Kidney capillary endothelial cell (primary cell): ENCODE data around the gene CNPY3.
A peak's percentile ranks its signal among the peaks of the same experiment; 100 is the strongest.
"Not testable (repeated sequence)": the region's sequence is repeated elsewhere in the genome, so short reads cannot be mapped to it uniquely, and the experiment has no call there.

ENCODE experiments used
- DNase-seq: peaks from one replicate; pipeline ENCODE4 v3.0.0-alpha.2; 2018; ENCODE audit warnings: low spot score

The CNPY3 gene

DNA sequence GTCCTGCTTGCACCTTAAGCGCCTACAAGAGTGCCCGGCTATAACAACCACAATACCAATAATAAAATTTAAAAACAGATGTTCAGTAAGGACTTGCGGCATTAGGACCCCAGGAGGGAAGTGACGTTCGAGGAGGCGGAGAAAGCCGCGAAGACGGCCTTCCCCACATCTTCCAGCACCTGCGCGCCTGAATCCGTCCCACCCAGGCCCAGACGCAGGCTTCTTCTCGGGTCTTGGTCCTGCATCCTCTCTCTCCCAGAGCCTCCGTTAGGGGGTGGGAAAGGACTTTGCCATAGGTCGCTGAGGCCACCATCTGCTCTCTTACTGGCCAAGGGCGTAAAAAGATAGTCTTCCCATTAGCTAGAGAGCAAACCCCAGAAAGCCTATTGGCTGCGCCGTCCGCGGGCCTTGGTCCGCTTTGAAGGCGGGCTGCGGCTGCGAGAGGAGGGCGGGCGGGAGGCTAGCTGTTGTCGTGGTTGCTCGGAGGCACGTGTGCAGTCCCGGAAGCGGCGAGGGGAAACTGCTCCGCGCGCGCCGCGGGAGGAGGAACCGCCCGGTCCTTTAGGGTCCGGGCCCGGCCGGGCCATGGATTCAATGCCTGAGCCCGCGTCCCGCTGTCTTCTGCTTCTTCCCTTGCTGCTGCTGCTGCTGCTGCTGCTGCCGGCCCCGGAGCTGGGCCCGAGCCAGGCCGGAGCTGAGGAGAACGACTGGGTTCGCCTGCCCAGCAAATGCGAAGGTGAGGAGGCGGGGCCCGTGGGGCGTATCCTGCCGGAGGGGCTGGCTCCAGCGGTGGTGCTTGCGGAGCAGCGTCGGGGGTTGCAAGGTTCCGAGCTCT, at the start of gene CNPY3:
CNPY3 (plus strand) TSS at position 495 of the 835 bp plus-strand sequence; CDS start at position 586, 91 bp downstream.
- peak; percentile 98 for DNase-seq

DNA sequence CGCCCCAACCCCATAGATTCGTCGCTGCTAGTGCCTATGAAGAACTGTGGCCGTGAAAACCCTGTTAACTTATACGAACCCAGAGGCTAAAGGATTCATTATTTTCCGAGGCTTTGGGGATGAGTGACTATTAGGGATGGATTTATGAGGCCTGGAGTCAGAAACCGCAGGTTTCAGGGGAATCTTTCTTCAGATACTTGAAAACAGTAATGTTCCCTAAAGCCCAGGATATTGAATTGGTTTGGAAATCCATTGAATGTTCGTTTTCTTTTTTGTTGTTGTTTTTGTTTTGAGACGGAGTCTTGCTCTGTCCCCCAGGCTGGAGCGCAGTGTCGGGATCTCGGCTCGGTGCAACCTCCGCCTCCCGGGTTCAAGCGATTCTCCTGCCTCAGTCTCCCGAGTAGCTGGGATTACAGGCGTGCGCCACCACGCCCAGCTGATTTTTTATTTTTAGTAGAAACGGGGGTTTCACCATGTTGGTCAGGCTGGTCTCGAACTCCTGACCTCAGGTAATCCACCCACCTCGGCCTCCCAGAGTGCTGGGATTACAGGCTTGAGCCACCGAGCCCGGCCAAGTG, 49.0 kb upstream of the CNPY3 start:
- not testable (repeated sequence) for DNase-seq

DNA sequence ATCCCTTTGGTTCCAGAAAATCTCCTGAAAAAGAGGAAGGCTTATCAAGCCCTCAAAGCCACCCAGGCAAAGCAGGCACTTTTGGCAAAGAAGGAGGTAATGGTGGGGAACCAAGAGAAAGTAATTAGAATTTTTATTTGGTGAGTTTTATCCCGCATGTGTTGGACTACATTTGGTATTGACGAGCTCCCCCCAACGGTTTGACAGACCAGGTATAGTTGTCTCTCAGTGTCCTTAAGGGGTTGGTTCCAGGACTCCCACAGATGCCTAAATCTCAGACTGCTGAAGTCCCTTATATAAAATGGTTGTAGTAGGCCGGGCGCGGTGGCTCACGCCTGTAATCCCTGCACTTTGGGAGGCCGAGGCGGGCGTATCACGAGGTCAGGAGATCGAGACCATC, 48.4 kb upstream of the CNPY3 start:
- not testable (repeated sequence) for DNase-seq

GRCh38 chr6:42885702-42886101, 43.6 kb upstream of the CNPY3 start:
- no peak for DNase-seq

GRCh38 chr6:42888201-42888600, 41.1 kb upstream of the CNPY3 start:
- not testable (repeated sequence) for DNase-seq

DNA sequence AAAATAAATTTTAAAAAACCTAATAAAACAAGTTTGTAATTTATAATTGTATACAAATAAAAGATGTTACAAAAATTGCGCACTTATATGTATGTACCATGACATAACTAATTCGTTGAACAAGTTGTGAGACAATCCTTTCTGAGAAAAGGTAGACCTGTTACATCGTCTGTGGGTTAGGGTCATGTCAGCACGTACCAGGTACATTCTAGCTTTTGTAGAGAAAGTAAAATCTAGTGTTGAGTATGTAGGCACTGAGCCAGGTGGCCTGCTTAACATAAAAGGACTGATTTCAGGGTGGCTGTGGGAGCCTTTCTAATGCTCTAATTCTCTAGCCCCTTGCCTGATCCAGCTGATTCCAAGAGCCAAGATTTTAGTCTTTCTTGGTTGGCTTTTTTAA, 39.5 kb upstream of the CNPY3 start:
- DNase-seq: no peak

DNA sequence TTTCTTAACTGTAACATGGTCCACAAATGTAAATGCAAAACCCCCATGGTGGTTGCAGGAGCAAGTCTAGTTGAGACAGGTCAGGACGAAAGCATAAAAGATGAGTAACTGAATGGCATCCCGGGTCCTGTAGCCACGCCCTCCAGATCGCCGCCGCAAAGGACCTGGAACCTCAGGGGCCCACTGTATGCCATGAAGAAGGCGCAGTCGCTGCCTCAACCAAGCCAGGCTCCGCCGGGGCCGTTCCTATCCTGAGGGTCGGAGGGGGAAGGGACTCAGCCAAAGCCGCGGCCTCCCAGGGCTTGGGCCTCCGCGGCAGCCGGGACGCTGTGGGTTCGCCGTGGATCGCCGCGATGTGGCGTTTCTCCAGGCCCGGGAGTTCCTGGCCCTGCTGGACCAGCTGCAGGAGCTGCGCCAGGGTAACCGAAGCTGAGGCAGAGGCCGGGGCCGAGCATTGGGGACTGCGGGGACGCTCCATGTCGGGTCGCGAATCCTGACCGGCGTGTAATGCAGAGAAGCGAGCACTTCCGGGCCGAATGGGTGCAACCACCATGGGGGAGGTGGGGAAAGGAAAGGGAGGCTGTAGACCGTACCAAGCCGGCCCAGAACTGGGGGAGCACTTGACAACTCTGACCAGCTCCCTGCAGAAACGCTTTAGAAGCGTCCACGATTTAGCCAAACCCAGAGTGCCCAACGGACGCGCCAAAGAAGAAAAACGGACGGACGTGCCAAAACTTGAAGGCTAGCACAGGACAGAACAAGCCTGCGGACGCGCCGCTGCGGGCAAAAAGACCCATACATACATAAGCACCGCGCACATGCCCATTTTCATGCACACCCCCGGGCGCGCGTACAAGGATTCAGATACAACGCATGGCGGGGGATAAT, 38.7 kb upstream of the CNPY3 start:
- peak; percentile 95 for DNase-seq

GRCh38 chr6:42891199-42891722, 38.0 kb upstream of the CNPY3 start:
- DNase-seq: no peak

DNA sequence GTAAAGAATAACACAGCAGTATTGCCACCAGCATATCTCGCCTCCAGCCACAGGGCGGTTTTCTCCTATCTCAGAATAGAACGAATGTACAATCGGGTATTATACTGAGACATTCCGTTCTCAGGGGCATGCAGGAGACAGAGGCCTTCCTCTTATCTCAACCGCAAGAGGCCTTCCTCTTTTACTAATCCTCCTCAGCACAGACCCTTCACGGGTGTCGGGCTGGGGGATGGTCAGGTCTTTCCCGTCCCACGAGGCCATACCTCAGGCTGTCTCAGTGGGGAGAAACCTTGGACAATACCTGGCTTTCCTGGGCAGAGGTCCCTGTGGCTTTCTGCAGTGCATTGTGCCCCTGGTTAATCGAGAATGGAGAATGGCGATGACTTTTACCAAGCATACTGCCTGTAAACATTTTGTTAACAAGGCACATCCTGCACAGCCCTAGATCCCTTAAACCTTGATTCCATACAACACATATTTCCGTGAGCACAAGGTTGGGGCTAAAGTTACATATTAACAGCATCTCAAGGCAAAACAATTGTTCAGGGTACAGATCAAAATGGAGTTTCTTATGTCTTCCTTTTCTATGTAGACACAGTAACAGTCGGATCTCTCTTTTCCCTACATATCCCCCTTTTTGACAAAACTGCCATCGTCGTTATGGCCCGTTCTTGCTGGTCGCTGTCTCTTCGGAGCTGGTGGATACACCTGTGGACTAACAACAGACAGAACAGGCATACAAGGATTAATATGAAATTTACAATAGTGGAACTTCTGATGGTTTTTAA, 35.0 kb upstream of the CNPY3 start:
- DNase-seq: not testable (repeated sequence)

DNA sequence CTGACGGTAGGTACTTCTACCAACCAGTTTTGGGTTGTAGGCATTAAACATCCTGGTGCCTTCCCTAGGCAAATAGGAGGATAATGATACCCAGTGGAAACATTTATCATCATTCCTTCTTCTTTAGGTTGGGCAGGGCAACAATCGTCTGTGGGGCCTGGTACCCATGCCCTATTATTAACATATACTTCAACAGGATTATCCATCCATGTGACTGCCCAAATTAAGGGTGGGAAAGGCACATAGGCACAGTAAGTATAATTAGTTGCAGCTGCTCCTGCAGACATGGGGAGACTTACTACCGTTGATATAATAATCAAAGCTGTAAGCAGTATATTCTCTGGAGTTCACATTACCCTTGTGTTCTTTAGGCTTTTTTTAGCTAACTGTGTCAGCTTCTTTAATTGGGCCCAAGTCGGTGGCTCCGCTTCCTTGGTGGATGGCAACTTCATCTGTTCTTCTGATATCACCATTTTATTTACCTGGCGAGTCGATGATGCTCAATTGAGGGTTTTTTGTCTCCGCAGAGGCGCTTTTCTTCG, 33.0 kb upstream of the CNPY3 start:
- no peak for DNase-seq

- peak; percentile 55 for DNase-seq
Observed at GRCh38 chr6:42898891-42899361, 30.4 kb upstream of the CNPY3 start.

DNA sequence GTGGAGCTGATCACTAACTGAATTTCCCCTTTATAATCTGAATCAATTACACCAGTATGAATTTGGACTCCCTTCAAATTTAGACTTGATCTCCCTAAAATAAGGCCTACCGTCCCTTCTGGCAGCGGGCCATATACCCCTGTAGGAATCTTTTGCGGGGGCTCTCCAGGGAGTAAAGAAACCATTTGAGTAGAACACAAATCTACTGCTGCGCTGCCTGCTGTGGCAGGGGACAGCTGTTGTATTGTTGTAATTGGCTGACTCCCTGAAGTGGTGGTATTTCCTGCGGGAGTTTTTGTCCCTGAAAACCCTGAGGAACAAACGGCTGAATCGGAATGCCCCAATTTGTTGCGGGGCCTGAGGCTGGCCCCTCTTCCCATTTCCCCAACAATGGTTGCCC, 29.4 kb upstream of the CNPY3 start:
- DNase-seq: no peak

GRCh38 chr6:42901538-42901957, 27.7 kb upstream of the CNPY3 start:
- DNase-seq: peak; percentile 81

- not testable (repeated sequence) for DNase-seq
Observed at GRCh38 chr6:42902429-42903263, 26.6 kb upstream of the CNPY3 start.

- DNase-seq: no peak
Observed at GRCh38 chr6:42904467-42904866, 24.8 kb upstream of the CNPY3 start.

DNA sequence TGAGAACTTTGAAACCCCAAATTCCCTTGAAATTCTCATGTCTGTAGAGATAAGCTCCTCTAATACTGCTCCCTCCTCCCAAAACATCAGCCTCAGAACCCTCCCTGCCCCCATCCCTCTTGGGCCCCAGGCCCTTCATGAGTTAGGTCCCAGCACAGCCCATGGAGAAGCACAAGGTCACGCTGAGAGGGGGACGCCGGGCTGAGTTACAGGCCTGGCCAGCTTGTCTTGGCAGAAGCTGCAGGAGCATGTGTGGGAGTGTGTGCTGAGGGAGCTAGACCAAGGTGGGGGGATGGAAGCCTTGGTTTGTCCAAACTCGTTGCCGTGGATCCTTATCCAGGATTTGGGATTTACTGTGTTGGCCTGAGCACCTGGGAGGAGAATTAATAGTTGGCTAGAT, 21.9 kb upstream of the CNPY3 start:
- no peak for DNase-seq

DNA sequence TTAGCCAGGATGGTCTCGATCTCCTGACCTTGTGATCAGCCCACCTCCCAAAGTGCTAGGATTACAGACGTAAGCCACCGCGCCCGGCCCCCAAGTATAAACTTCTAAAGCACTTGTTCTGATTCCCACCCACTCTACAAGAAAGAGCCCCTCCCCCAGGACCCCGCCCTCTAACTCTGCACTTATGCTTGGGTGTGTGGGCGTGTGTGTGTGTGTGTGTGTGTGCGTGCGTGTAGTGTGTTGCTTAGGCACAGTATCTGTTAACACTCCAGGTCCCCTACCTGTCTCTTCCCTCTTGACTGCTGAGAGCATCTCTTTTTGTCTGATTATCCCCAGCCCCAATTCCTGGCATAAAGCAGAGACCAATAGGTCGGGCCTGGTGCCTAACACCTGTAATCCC, 19.4 kb upstream of the CNPY3 start:
- no peak for DNase-seq

GRCh38 chr6:42911171-42912021, 17.9 kb upstream of the CNPY3 start:
- no peak for DNase-seq

- DNase-seq: no peak
Observed at GRCh38 chr6:42914546-42914945, 14.7 kb upstream of the CNPY3 start.
